SU-DHL-6 (cell line): ENCODE results near the gene UBE2O.

Experiments
- CTCF ChIP-seq: fragments of 200-600 bp; sonication (generic); IDR thresholded peaks from one replicate; pipeline ENCODE4 v1.5.1; 2017; ENCODE audit warnings: antibody characterized with exemption, mild to moderate bottlenecking, low read length, moderate library complexity; ENCODE audit not compliant: insufficient read depth, poor library complexity, severe bottlenecking
- EZH2phosphoT487 ChIP-seq: fragments of 200-600 bp; sonication (generic), shearing (Covaris generic); conservative IDR thresholded peaks from 2 replicates; pipeline ENCODE4 v1.6.1; 2018; ENCODE audit warnings: mild to moderate bottlenecking, antibody characterized with exemption, low read length, moderate library complexity, mixed read lengths

- no peak for TF ChIP-seq CTCF
- no peak for TF ChIP-seq EZH2phosphoT487
These were observed 31.9 kb downstream of the UBE2O start for GRCh38 chr17:76421044-76421407.
